Esophagus squamous epithelium (tissue), 5 donors: Measurements from ENCODE around the gene DLG3. TPM values are rescaled to one million over a fixed set of nuclear protein-coding genes. Genes with fewer than 3 reads are reported as not detected.

Source experiments
- DNase-seq: peaks from one replicate; lab custom pipeline; 2025; lab: John Stamatoyannopoulos, UW
- H3K27ac ChIP-seq, 4 donors: fragments of 200-600 bp; sonication (generic); one replicate each; pipeline ENCODE4 v1.5.1; 2016 to 2019; ENCODE audit warnings: mild to moderate bottlenecking in 1 of 4
- H3K27me3 ChIP-seq, 4 donors: fragments of 200-600 bp; sonication (generic); 1 replicate in 3 of 4; 2 replicates in 1 of 4; pipeline versions ENCODE4 v1.5.1 to v1.6.0; 2017 to 2021; ENCODE audit warnings: antibody characterized with exemption in 1 of 4
- H3K36me3 ChIP-seq, 3 donors: fragments of 200-600 bp; sonication (generic); one replicate each; pipeline ENCODE4 v1.5.1; 2016 to 2019
- H3K4me1 ChIP-seq, 3 donors: fragments of 200-600 bp; sonication (generic); one replicate each; pipeline ENCODE4 v1.5.1; 2017 to 2019
- H3K4me3 ChIP-seq, 4 donors: fragments of 200-600 bp; sonication (generic); 1 replicate in 3 of 4; 2 replicates in 1 of 4; pipeline ENCODE4 v1.5.1; 2016 to 2019; ENCODE audit warnings: mild to moderate bottlenecking in 2 of 4, moderate library complexity in 1 of 4
- H3K9me3 ChIP-seq, 3 donors: fragments of 200-600 bp; sonication (generic); one replicate each; pipeline ENCODE4 v1.5.1; 2016 to 2019
- CTCF ChIP-seq, 6 experiments: fragments of 450-650 bp in 4 of 6; fragments of 200-600 bp in 2 of 6; sonication (generic) in 2 of 6; IDR thresholded peaks; one replicate each; pipeline ENCODE4 v1.5.1; 2016 to 2019; ENCODE audit warnings: antibody characterized with exemption in 6 of 6, mild to moderate bottlenecking in 4 of 6, moderate library complexity in 4 of 6
- POLR2A ChIP-seq, 4 donors: fragments of 450-650 bp; IDR thresholded peaks; one replicate each; pipeline ENCODE4 v1.6.1; 2017; ENCODE audit warnings: antibody characterized with exemption in 4 of 4, mild to moderate bottlenecking in 4 of 4, moderate library complexity in 3 of 4
- WGBS, 2 donors: methylation state at CpG; one replicate each; pipeline ENCODE4 v1.1.5; 2018; 5-methylcytosine and 5-hydroxymethylcytosine counted together
- intact Hi-C: fragments of 100-400 bp; cut with DNase I; formaldehyde crosslinking; loops from one replicate; pipeline ENCODE4 v1.15.0; 2022
- small RNA-seq, 4 donors: library from RNA; depleted of rRNA; stranded (forward); fragments of <200 nt; gene quantifications; one replicate each; pipeline ENCODE3, GENCODE V24; 2016
- total RNA-seq, 4 donors: library from RNA; depleted of rRNA; stranded (reverse); fragments of >200 nt; gene quantifications; one replicate each; pipeline ENCODE4 v1.1.0, GENCODE V29; 2016
- donor health status: DM: yes; HTN: yes; CAD: no.

DLG3 gene
- total RNA-seq, 4 donors from 2014 or later, result 20.8 to 36.7 (median 28.3) TPM

GRCh38 chrX:70553516-70553915 lies 108.9 kb downstream of the DLG3 start:
- intact Hi-C loops, result loop anchor here (10.0 kb wide), 1 partner anchor 99 kb away; no protein-coding TSS in a partner anchor
- H3K9me3 ChIP-seq, result no peaks in the 10 kb centered on the region
- TF ChIP-seq CTCF (IDR thresholded peaks at IDR 0.05) (no peak), POLR2A (IDR thresholded peaks at IDR 0.05) (no peak)
- H3K4me3 ChIP-seq, result no peak overlapping the region
- no peak for DNase-seq
- 55 to 89% methylated on average over 1 of the region's 1 CpG for WGBS, 2 donors
- no peak overlapping the region for H3K27ac ChIP-seq
- no peaks in the 10 kb centered on the region for H3K36me3 ChIP-seq
- no peaks in the 10 kb centered on the region for H3K4me1 ChIP-seq
- H3K27me3 ChIP-seq, result no peaks in the 10 kb centered on the region

GRCh38 chrX:70554081-70554480 lies 109.4 kb downstream of the DLG3 start:
- Histone ChIP-seq H3K9me3 (no peaks in the 10 kb centered on the region), H3K4me3 (no peak overlapping the region), H3K27me3 (no peaks in the 10 kb centered on the region), H3K4me1 (no peaks in the 10 kb centered on the region), H3K36me3 (no peaks in the 10 kb centered on the region), H3K27ac (no peak overlapping the region)
- WGBS, 2 donors, result 4 to 7% methylated on average over 2 of the region's 2 CpGs
- intact Hi-C loops, result loop anchor here (10.0 kb wide), 1 partner anchor 99 kb away; no protein-coding TSS in a partner anchor
- no peak for DNase-seq
- peak in 2 of 6 experiments; percentile 32 to 35 for TF ChIP-seq CTCF (IDR thresholded peaks at IDR 0.05)
- no peak for TF ChIP-seq POLR2A (IDR thresholded peaks at IDR 0.05)

GRCh38 chrX:70554523-70554922 lies 109.9 kb downstream of the DLG3 start:
- WGBS, 2 donors, result 2 to 17% methylated on average over 2 of the region's 2 CpGs
- Histone ChIP-seq H3K36me3 (no peaks in the 10 kb centered on the region), H3K27me3 (no peaks in the 10 kb centered on the region), H3K9me3 (no peaks in the 10 kb centered on the region), H3K27ac (no peak overlapping the region), H3K4me3 (no peak overlapping the region), H3K4me1 (no peaks in the 10 kb centered on the region)
- intact Hi-C loops, result loop anchor here (10.0 kb wide), 1 partner anchor 100 kb away; no protein-coding TSS in a partner anchor
- TF ChIP-seq CTCF (IDR thresholded peaks at IDR 0.05) (no peak), POLR2A (IDR thresholded peaks at IDR 0.05) (no peak)
- DNase-seq, result no peak

- no peak for TF ChIP-seq POLR2A (IDR thresholded peaks at IDR 0.05)
- TF ChIP-seq CTCF (IDR thresholded peaks at IDR 0.05), result peak in 1 of 6 experiments; percentile 4
- Histone ChIP-seq H3K4me3 (no peak overlapping the region), H3K36me3 (no peaks in the 10 kb centered on the region), H3K4me1 (no peaks in the 10 kb centered on the region), H3K27ac (no peak overlapping the region), H3K9me3 (no peaks in the 10 kb centered on the region), H3K27me3 (no peaks in the 10 kb centered on the region)
- intact Hi-C loops, result loop anchor here (10.0 kb wide), 1 partner anchor 100 kb away; no protein-coding TSS in a partner anchor
- 62 to 75% methylated on average over 5 of the region's 5 CpGs for WGBS, 2 donors
- DNase-seq, result no peak
Measured at GRCh38 chrX:70554948-70555347, 110.3 kb downstream of the DLG3 start.

Small RNA genes lying within 50 kb of the gene (small RNA-seq; reads per million reads assigned to genes)
- gene RNU4-81P, result 0 reads per million in 4 donors
- gene RNY4P23, result 1.4 to 8.2 (median 2.5) reads per million in 4 donors

Other genes with a start within 250 kb of the DLG3 start
- gene AWAT1, start 210.2 kb upstream of the DLG3 start, total RNA-seq, result not detected
- gene P2RY4, start 184.6 kb upstream of the DLG3 start, total RNA-seq, result under 1 TPM in 1 of 4 donors, not detected in 3; 0.95 TPM
- gene ARR3, start 176.5 kb upstream of the DLG3 start, total RNA-seq, result not detected
- gene RAB41, start 162.7 kb upstream of the DLG3 start, total RNA-seq, result not detected
- gene PDZD11, start 154.9 kb upstream of the DLG3 start, total RNA-seq, result 10 to 100 TPM; 26.3 to 39.2 (median 31.0) TPM
- gene KIF4A, start 154.7 kb upstream of the DLG3 start, total RNA-seq, result 10 to 100 TPM in 1 of 4 donors, 1 to 10 TPM in 3; 2.5 to 11.0 (median 4.4) TPM
- 1 to 10 TPM in 2 of 4 donors, not detected in 2; 1.3 to 2.3 TPM for gene GDPD2, start 21.5 kb upstream of the DLG3 start, total RNA-seq